HepG2 (cell line): Measurements from ENCODE around the gene HPCAL4. TPM values are rescaled to one million over a fixed set of nuclear protein-coding genes. Genes with fewer than 3 reads are reported as not detected.
A peak's percentile ranks its signal among the peaks of the same experiment; 100 is the strongest.

Experiments used
- HBP1 ChIP-seq: IDR thresholded peaks from 2 replicates; pipeline ENCODE4 v1.6.1; 2016; ENCODE audit warnings: low read depth, control low read depth
- HMG20B ChIP-seq: conservative IDR thresholded peaks from 2 replicates; pipeline ENCODE4 v1.6.1; 2016; ENCODE audit warnings: missing genetic modification reagents, missing compliant biosample characterization
- HOXD1 ChIP-seq: sonication (generic); formaldehyde crosslinking; IDR thresholded peaks from 2 replicates; pipeline ENCODE4 v1.5.0; 2020; ENCODE audit warnings: missing genetic modification reagents
- KLF9 ChIP-seq: IDR thresholded peaks from 2 replicates; pipeline ENCODE4 v1.6.1; 2016; ENCODE audit warnings: low read depth
- KMT2B ChIP-seq: IDR thresholded peaks from 2 replicates; pipeline ENCODE4 v1.6.1; 2016; ENCODE audit warnings: missing genetic modification reagents, missing compliant biosample characterization
- PHF20 ChIP-seq: sonication (generic); formaldehyde crosslinking; IDR thresholded peaks from 2 replicates; pipeline ENCODE4 v1.5.0; 2020; ENCODE audit warnings: mild to moderate bottlenecking, missing genetic modification reagents
- RERE ChIP-seq: IDR thresholded peaks from 2 replicates; pipeline ENCODE4 v1.6.1; 2016; ENCODE audit warnings: low read depth, missing genetic modification reagents, missing compliant biosample characterization
- STAT5B ChIP-seq: sonication (generic); formaldehyde crosslinking; IDR thresholded peaks from 2 replicates; pipeline ENCODE4 v1.4.0; 2020; ENCODE audit warnings: missing genetic modification reagents
- ZNF318 ChIP-seq: sonication (generic); formaldehyde crosslinking; IDR thresholded peaks from 2 replicates; pipeline ENCODE4 v1.4.0; 2020; ENCODE audit warnings: mild to moderate bottlenecking, missing genetic modification reagents
- ZNF431 ChIP-seq: sonication (generic); formaldehyde crosslinking; IDR thresholded peaks from 2 replicates; pipeline ENCODE4 v1.9.0; 2022; ENCODE audit warnings: missing genetic modification reagents, low read depth, mild to moderate bottlenecking, borderline replicate concordance
- ZNF788 ChIP-seq: sonication (generic); formaldehyde crosslinking; IDR thresholded peaks from 2 replicates; pipeline ENCODE4 v1.5.0; 2020; ENCODE audit warnings: mild to moderate bottlenecking, missing genetic modification reagents, borderline replicate concordance
- polyA plus RNA-seq, 8 experiments: library from polyadenylated mRNA; depleted of rRNA in 3 of 8; stranded (reverse) in 7 of 8; unstranded in 1 of 8; fragments of >200 nt; fragmentation: Illumina TruSeq in 4 of 8; extraction: Trizol in 4 of 8; gene quantifications; 2 replicates each; pipeline versions ENCODE4 v1.2.1 to v1.2.3, GENCODE V29; 2011 to 2016; ENCODE audit warnings: low read depth in 4 of 8, missing spikeins in 1 of 8, mixed read lengths in 1 of 8; ENCODE audit not compliant: insufficient read depth in 1 of 8
- total RNA-seq, 5 experiments: library from RNA; depleted of rRNA; stranded (reverse); fragments of >200 nt; fragmentation: Illumina TruSeq; extraction: Trizol; gene quantifications; 2 replicates each; pipeline ENCODE4 v1.2.3, GENCODE V29; 2016; ENCODE audit warnings: low read depth in 1 of 5

Gene HPCAL4
- total and polyA plus RNA-seq, 2 of the 13 experiments (the other 11 are each of a cell fraction or from before 2014, with no cell fraction given), result not detected

GRCh38 chr1:39738622-39739366, 47.6 kb upstream of the HPCAL4 start, which contains the start of gene PPIE (continued):
- TF ChIP-seq HBP1 (no peak), KLF9 (CRISPR knock-in tag) (no peak), HMG20B (CRISPR knock-in tag) (no peak), ZNF788 (CRISPR knock-in tag) (0 out of 2 replicates have a peak, but pooled peaks have one; percentile 23), STAT5B (CRISPR knock-in tag) (no peak), PHF20 (CRISPR knock-in tag) (peak; percentile 63; the same call in 1 of the 2 replicates), HOXD1 (CRISPR knock-in tag) (no peak), RERE (CRISPR knock-in tag) (no peak), ZNF318 (CRISPR knock-in tag) (no peak), KMT2B (CRISPR knock-in tag) (0 out of 2 replicates have a peak, but pooled peaks have one; percentile 19), ZNF431 (CRISPR knock-in tag) (no peak)
